ENCODE results near the gene MTRF1L.

DNA sequence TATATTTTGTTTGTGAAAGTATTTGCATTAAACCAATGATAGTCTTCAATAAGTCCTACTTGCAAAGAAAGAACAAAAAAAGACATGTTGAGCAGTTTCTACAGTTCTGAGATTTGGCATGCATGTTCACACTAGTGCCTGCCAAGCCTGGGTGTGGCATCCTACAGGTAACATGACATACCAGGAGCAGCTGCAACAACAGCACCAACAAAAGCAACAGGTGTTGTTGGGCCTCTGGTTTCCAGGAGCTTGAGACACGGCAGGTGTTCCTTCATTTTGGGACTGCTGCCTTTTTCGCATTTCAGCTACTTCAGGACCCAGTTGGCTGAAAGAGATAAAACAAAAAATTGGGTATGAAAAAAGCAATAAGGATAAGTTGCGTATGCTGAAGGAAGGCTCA lies 41.2 kb upstream of the MTRF1L start:
- TF ChIP-seq, protein P1, sequence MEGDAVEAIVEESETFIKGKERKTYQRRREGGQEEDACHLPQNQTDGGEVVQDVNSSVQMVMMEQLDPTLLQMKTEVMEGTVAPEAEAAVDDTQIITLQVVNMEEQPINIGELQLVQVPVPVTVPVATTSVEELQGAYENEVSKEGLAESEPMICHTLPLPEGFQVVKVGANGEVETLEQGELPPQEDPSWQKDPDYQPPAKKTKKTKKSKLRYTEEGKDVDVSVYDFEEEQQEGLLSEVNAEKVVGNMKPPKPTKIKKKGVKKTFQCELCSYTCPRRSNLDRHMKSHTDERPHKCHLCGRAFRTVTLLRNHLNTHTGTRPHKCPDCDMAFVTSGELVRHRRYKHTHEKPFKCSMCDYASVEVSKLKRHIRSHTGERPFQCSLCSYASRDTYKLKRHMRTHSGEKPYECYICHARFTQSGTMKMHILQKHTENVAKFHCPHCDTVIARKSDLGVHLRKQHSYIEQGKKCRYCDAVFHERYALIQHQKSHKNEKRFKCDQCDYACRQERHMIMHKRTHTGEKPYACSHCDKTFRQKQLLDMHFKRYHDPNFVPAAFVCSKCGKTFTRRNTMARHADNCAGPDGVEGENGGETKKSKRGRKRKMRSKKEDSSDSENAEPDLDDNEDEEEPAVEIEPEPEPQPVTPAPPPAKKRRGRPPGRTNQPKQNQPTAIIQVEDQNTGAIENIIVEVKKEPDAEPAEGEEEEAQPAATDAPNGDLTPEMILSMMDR (conservative IDR thresholded peaks at IDR 0.05) = no peak
- no peak for TF ChIP-seq EZH2 (IDR thresholded peaks at IDR 0.05; ENCODE audit: low read depth)
